Muscle layer of colon (tissue), 2 donors: ENCODE measurements around the gene HEPHL1.

Experiments used
- H3K27ac ChIP-seq: one replicate; pipeline ENCODE4 v1.7.0; 2013; ENCODE audit warnings: low read depth, mild to moderate bottlenecking, low read length, moderate library complexity
- H3K27me3 ChIP-seq, 2 donors: one replicate each; pipeline ENCODE4 v1.7.0; 2013; ENCODE audit warnings: low read length in 2 of 2, mild to moderate bottlenecking in 2 of 2; ENCODE audit not compliant: insufficient read depth in 2 of 2, control insufficient read depth in 1 of 2
- H3K36me3 ChIP-seq: one replicate; pipeline ENCODE4 v1.7.0; 2013; ENCODE audit warnings: mild to moderate bottlenecking, low read length; ENCODE audit not compliant: insufficient read depth
- H3K4me1 ChIP-seq: one replicate; pipeline ENCODE4 v1.7.0; 2013; ENCODE audit warnings: mild to moderate bottlenecking, low read length; ENCODE audit not compliant: insufficient read depth
- H3K4me3 ChIP-seq, 2 donors: one replicate each; pipeline ENCODE4 v1.7.0; 2013; ENCODE audit warnings: low read length in 2 of 2, low read depth in 1 of 2, mild to moderate bottlenecking in 1 of 2, moderate library complexity in 1 of 2
- H3K9ac ChIP-seq: one replicate; pipeline ENCODE4 v1.7.0; 2013; ENCODE audit warnings: low read length
- H3K9me3 ChIP-seq: one replicate; pipeline ENCODE4 v1.7.0; 2013; ENCODE audit warnings: mild to moderate bottlenecking, low read length
- donor health status: abdominal sarcoma.
- donor health status: Adenocarcinoma of cecum.

Gene HEPHL1

GRCh38 chr11:94145431-94145830 is 124.3 kb downstream of the HEPHL1 start:
- Histone ChIP-seq H3K27me3 (no peaks in the 10 kb centered on the region), H3K9me3 (no peaks in the 10 kb centered on the region), H3K36me3 (no peaks in the 10 kb centered on the region), H3K27ac (no peak overlapping the region), H3K9ac (no peak overlapping the region), H3K4me3 (no peak overlapping the region), H3K4me1 (peaks cover 18% of the 10 kb centered on the region)

GRCh38 chr11:94145916-94146315 is 124.8 kb downstream of the HEPHL1 start:
- Histone ChIP-seq H3K27ac (no peak overlapping the region), H3K36me3 (no peaks in the 10 kb centered on the region), H3K4me1 (peaks cover 23% of the 10 kb centered on the region), H3K4me3 (no peak overlapping the region), H3K9ac (no peak overlapping the region), H3K27me3 (no peaks in the 10 kb centered on the region), H3K9me3 (no peaks in the 10 kb centered on the region)

- Histone ChIP-seq H3K36me3 (no peaks in the 10 kb centered on the region), H3K4me1 (peaks cover 29% of the 10 kb centered on the region), H3K9ac (no peak overlapping the region)
These were observed 126.3 kb downstream of the HEPHL1 start for GRCh38 chr11:94147433-94147845.

GRCh38 chr11:94148189-94148588 is 127.0 kb downstream of the HEPHL1 start:
- no peak overlapping the region for H3K27ac ChIP-seq
- no peak overlapping the region for H3K9ac ChIP-seq
- H3K9me3 ChIP-seq, result no peaks in the 10 kb centered on the region
- no peak overlapping the region for H3K4me3 ChIP-seq
- H3K27me3 ChIP-seq, result no peaks in the 10 kb centered on the region
- H3K36me3 ChIP-seq, result no peaks in the 10 kb centered on the region
- peaks cover 27% of the 10 kb centered on the region for H3K4me1 ChIP-seq

More at GRCh38 chr11:94147433-94147845, 126.3 kb downstream of the HEPHL1 start:
- Histone ChIP-seq H3K27ac (no peak overlapping the region), H3K27me3 (no peaks in the 10 kb centered on the region), H3K4me3 (no peak overlapping the region), H3K9me3 (no peaks in the 10 kb centered on the region)

GRCh38 chr11:94149431-94150017 is 128.4 kb downstream of the HEPHL1 start:
- H3K9ac ChIP-seq, result no peak overlapping the region
- no peaks in the 10 kb centered on the region for H3K9me3 ChIP-seq
- H3K4me1 ChIP-seq, result peaks cover 27% of the 10 kb centered on the region
- H3K27me3 ChIP-seq, result no peaks in the 10 kb centered on the region
- peaks cover 7% of the 10 kb centered on the region for H3K36me3 ChIP-seq
- H3K4me3 ChIP-seq, result no peak overlapping the region
- no peak overlapping the region for H3K27ac ChIP-seq

- Histone ChIP-seq H3K27ac (no peak overlapping the region), H3K27me3 (no peaks in the 10 kb centered on the region), H3K36me3 (peaks cover 7% of the 10 kb centered on the region), H3K4me3 (no peak overlapping the region), H3K9ac (no peak overlapping the region), H3K9me3 (no peaks in the 10 kb centered on the region), H3K4me1 (peaks cover 27% of the 10 kb centered on the region)
These were observed 128.9 kb downstream of the HEPHL1 start for GRCh38 chr11:94150056-94150455.

GRCh38 chr11:94150704-94151685 is 129.8 kb downstream of the HEPHL1 start:
- no peaks in the 10 kb centered on the region for H3K9me3 ChIP-seq
- no peak overlapping the region for H3K4me3 ChIP-seq
- H3K36me3 ChIP-seq, result peaks cover 7% of the 10 kb centered on the region
- no peak overlapping the region for H3K27ac ChIP-seq
- H3K27me3 ChIP-seq, result no peaks in the 10 kb centered on the region
- no peak overlapping the region for H3K9ac ChIP-seq
- H3K4me1 ChIP-seq, result peaks cover 27% of the 10 kb centered on the region

- Histone ChIP-seq H3K4me3 (no peak overlapping the region), H3K4me1 (peaks cover 27% of the 10 kb centered on the region), H3K27ac (no peak overlapping the region), H3K27me3 (no peaks in the 10 kb centered on the region), H3K36me3 (peaks cover 7% of the 10 kb centered on the region), H3K9me3 (no peaks in the 10 kb centered on the region), H3K9ac (no peak overlapping the region)
These were observed 130.9 kb downstream of the HEPHL1 start for GRCh38 chr11:94151903-94152677.

- Histone ChIP-seq H3K4me1 (peaks cover 27% of the 10 kb centered on the region), H3K4me3 (no peak overlapping the region), H3K27me3 (no peaks in the 10 kb centered on the region), H3K27ac (no peak overlapping the region), H3K9me3 (no peaks in the 10 kb centered on the region), H3K9ac (no peak overlapping the region), H3K36me3 (peaks cover 7% of the 10 kb centered on the region)
These were observed 131.5 kb downstream of the HEPHL1 start for GRCh38 chr11:94152678-94153065.

GRCh38 chr11:94153320-94153719 is 132.2 kb downstream of the HEPHL1 start:
- H3K36me3 ChIP-seq, result peaks cover 7% of the 10 kb centered on the region
- no peak overlapping the region for H3K4me3 ChIP-seq
- H3K4me1 ChIP-seq, result peaks cover 27% of the 10 kb centered on the region
- no peaks in the 10 kb centered on the region for H3K9me3 ChIP-seq
- H3K27ac ChIP-seq, result no peak overlapping the region
- H3K9ac ChIP-seq, result no peak overlapping the region
- no peaks in the 10 kb centered on the region for H3K27me3 ChIP-seq
